Amygdala (tissue), 56 donors: ENCODE data around the gene KCTD16.

Experiments used
- DNase-seq, 56 donors: peaks; one replicate each; lab custom pipeline; 2025; lab: John Stamatoyannopoulos, UW

Gene KCTD16

GRCh38 chr5:144433140-144433822 lies 262.6 kb downstream of the KCTD16 start:
- no peak for DNase-seq

- DNase-seq: no peak
These were observed 263.2 kb downstream of the KCTD16 start for GRCh38 chr5:144433893-144434292.

GRCh38 chr5:144436007-144436406 lies 265.3 kb downstream of the KCTD16 start:
- DNase-seq: no peak

GRCh38 chr5:144438237-144438636 lies 267.6 kb downstream of the KCTD16 start:
- DNase-seq: peak in 4 of 56 donors; percentile 1 to 7 (median 4)

GRCh38 chr5:144448457-144448856 lies 277.8 kb downstream of the KCTD16 start:
- DNase-seq: no peak

- no peak for DNase-seq
These were observed 280.7 kb downstream of the KCTD16 start for GRCh38 chr5:144451187-144451973.

DNA sequence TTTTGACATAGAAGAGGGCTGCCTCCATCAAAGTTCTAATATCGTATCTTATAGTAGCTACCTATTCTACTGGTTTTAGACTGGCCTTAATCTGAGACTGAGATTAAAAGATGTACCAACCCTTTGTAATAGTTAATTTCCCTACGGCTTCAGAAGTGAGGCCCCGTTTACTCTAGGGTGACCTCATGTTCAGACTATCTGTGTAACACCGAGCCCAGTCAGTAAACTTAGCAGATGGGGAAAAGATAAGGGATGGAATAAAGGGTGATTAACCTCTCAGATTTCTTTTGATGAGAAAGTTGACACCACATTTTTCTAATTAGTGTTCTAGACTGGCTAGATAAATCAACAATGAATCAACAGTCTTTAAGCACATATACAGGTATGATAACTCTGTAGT lies 283.1 kb downstream of the KCTD16 start:
- DNase-seq: no peak

- DNase-seq: no peak
These were observed 286.5 kb downstream of the KCTD16 start for GRCh38 chr5:144457160-144457559.

DNA sequence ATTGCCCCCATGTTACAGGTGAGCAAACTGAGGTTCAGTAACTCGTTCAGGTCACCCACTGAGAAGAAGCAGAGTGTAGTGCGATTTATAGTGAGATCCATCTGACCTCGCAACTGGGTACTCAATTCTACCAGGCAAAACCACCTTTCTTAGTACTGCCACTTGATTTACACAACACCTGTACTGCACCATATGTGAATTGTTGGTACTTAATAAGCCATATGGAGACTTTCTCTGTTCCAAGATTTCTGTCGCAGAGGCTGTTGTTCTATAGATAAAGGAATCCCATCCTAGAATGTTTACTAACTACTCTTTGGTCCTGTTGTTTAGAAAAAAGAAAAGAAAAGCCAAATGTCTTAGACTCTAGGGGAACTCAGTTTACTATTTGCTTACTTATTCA lies 287.5 kb downstream of the KCTD16 start:
- no peak for DNase-seq

- no peak for DNase-seq
These were observed 289.9 kb downstream of the KCTD16 start for GRCh38 chr5:144460600-144460999.

- no peak for DNase-seq
These were observed 291.9 kb downstream of the KCTD16 start for GRCh38 chr5:144462577-144462976.

- DNase-seq: no peak
These were observed 293.0 kb downstream of the KCTD16 start for GRCh38 chr5:144463481-144464223.

GRCh38 chr5:144464306-144464705 lies 293.6 kb downstream of the KCTD16 start:
- no peak for DNase-seq

DNA sequence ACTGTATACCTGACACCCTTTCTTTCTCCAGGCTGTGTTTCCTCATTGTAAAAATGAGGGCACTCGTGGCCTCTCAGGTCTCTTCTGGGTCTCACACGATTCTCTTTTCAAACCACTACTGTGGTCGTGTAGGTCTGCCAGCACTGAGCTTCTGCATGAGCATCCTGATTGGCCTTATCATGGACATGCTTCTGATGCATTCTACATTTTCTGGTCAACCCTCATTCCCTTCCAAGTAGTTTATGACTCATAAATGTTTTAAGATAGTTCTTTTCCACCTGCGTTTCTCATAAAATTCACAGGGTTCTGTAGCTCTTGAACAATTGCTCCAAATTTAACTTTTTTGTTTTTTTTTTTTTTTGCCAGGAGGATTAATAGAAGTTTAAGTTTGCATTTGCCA lies 294.8 kb downstream of the KCTD16 start:
- DNase-seq: no peak

DNA sequence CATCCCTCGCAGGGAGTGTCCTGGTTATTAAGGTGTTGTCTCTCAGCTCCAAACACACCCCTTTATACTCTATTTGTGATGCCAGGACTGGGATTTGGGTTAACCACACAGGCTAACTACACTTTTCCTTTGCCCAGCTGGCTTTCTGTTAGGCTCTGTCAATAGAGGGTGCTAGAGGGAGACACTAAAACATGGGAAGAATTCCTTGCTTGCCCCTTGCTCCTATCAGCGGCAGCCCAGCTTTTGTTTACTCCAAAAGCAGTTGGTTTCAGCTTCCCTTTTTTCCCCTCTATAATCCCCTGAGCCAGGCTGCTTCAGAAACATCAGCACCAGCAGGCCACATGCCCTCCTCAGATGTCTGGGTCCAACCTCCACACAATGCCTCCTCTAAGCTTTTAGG lies 297.1 kb downstream of the KCTD16 start:
- DNase-seq: no peak

DNA sequence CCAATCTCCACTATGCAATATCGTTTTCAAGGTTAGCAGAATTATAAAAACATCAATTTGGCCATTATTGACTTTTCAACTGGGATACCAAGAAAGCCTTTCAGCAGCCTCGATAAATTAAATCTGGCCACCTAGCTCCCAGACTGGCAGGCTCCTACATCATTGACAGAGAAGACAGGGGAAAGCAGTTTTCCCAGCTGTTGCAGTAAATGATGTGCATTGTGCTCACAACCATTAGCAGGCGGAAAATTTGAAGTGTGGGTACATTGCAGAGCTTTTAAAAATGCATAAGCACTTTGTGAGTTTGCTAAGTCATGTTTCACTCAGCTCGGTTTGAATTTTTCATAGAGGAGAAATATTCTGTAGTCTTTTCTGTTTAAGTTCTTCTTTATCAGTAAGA lies 297.9 kb downstream of the KCTD16 start:
- DNase-seq: no peak

DNA sequence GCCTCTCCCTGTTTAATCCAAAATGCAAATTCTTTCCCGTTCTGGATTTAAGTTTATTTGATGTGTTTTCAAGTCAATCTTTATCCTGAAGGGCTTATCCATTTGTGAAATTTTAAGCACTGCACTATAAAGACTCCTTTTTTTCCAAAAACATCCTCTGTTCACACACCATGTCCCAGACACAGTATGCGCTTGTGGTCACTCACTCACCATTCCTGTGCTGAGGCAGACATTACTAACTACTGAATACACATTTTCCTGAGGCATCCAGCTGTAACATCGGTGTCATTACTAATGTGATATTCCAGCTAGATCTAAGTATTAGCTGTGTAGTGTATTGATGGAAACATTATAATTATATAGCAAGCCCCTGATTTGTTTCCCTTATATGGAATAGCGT lies 298.4 kb downstream of the KCTD16 start:
- no peak for DNase-seq

DNA sequence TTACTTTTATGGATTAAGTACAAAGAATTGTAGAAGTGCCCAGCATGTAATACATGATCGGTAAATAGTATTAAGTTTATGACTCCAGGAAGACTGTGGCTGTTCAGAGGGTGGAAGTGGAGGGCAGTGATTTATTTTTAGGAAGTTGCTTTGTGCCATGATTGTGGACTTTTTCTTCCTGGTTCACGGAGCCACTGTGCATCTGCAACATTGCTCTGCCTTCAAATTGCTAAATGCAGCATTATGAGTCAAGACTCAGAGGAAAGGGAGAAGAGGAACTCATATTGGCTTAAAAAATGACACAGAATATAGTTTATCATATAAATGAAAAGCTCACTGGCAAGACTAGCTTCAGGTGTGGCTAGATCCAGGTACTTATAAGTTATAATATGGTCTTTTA lies 301.5 kb downstream of the KCTD16 start:
- DNase-seq: no peak

DNA sequence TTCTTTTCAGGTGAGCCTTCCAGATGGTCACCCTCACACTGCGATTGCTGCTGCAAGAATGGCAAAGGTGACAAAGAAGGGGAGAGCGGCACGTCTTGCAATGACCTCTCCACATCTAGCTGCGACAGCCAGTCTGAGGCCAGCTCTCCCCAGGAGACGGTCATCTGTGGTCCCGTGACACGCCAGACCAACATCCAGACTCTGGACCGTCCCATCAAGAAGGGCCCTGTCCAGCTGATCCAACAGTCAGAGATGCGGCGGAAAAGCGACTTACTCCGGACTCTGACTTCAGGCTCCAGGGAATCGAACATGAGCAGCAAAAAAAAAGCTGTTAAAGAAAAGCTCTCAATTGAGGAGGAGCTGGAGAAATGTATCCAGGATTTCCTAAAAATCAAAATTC lies 303.0 kb downstream of the KCTD16 start:
- no peak for DNase-seq

DNA sequence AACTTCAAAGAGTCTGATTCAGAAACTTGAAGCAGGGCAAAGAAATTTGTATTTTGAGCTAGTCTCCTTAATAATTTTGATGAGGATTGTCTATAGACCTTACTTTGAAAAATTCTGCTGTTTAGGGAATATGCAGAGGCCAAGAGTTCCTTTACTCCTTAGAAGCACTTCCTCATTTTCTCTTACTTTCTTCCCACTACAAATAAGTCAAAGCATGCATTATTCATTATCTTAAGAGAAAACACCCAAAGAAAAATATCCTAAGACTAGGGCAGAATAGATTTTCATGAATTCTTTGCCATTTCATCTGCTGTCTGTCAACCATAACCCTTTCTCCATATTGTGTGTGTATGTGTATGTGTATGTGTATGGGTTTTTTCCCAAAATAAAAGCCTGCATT lies 307.9 kb downstream of the KCTD16 start:
- DNase-seq: no peak

GRCh38 chr5:144481861-144482260 lies 311.2 kb downstream of the KCTD16 start:
- no peak for DNase-seq
